Neural cell (in vitro differentiated cells): ENCODE data around the gene AGPAT3. TPM values are rescaled to one million over a fixed set of nuclear protein-coding genes. Genes with fewer than 3 reads are reported as not detected.

ENCODE experiments used
- H2AFZ ChIP-seq: fragments of 200-600, 300-800 bp; sonication (generic), shearing (Covaris generic); 2 replicates; pipeline ENCODE4 v1.6.0; 2014; ENCODE audit warnings: low read depth, mild to moderate bottlenecking, antibody characterized with exemption, low read length, moderate library complexity
- H3F3A ChIP-seq: fragments of 200-600 bp; shearing (Covaris generic); 2 replicates; pipeline ENCODE4 v1.6.1; 2016; ENCODE audit warnings: mild to moderate bottlenecking, moderate library complexity, mixed read lengths, antibody characterized with exemption, low read length; ENCODE audit not compliant: insufficient read depth, poor library complexity, severe bottlenecking
- H3K27ac ChIP-seq: fragments of 200-600, 300-800 bp; sonication (generic), shearing (Covaris generic); 2 replicates; pipeline ENCODE4 v1.5.1; 2014; ENCODE audit warnings: mild to moderate bottlenecking, low read length, moderate library complexity
- H3K27me3 ChIP-seq: fragments of 300-800, 200-600 bp; sonication (generic), shearing (Covaris generic); 2 replicates; pipeline ENCODE4 v1.6.0; 2014; ENCODE audit warnings: mild to moderate bottlenecking, low read depth, low read length, moderate library complexity; ENCODE audit not compliant: insufficient read depth
- H3K36me3 ChIP-seq: fragments of 300-800, 200-600 bp; sonication (generic), shearing (Covaris generic); 2 replicates; pipeline ENCODE4 v1.5.1; 2014; ENCODE audit warnings: mild to moderate bottlenecking, antibody characterized with exemption, low read length, moderate library complexity; ENCODE audit not compliant: insufficient read depth
- H3K4me2 ChIP-seq: fragments of 300-800, 200-600 bp; sonication (generic), shearing (Covaris generic); 2 replicates; pipeline ENCODE4 v1.6.0; 2014; ENCODE audit warnings: mild to moderate bottlenecking, low read length
- H3K4me3 ChIP-seq: fragments of 300-800, 200-600 bp; sonication (generic), shearing (Covaris generic); 2 replicates; pipeline ENCODE4 v1.5.1; 2014; ENCODE audit warnings: mild to moderate bottlenecking, low read length, moderate library complexity
- H3K79me2 ChIP-seq: fragments of 200-600 bp; shearing (Covaris generic); replicated peaks from 2 replicates; pipeline ENCODE4 v1.6.0; 2014; ENCODE audit warnings: mild to moderate bottlenecking, low read length, moderate library complexity; ENCODE audit not compliant: insufficient read depth
- H3K9ac ChIP-seq: fragments of 300-800, 200-600 bp; sonication (generic), shearing (Covaris generic); 2 replicates; pipeline ENCODE4 v1.6.1; 2016; ENCODE audit warnings: mild to moderate bottlenecking, low read length, mixed read lengths
- H3K9me2 ChIP-seq: fragments of 200-600 bp; shearing (Covaris generic); 2 replicates; pipeline ENCODE4 v1.6.1; 2016; ENCODE audit warnings: mild to moderate bottlenecking, low read length, mixed read lengths; ENCODE audit not compliant: insufficient read depth
- H3K9me3 ChIP-seq: fragments of 200-600, 300-800 bp; sonication (generic), shearing (Covaris generic); 2 replicates; pipeline ENCODE4 v1.6.1; 2016; ENCODE audit warnings: mild to moderate bottlenecking, mixed run types, low read length, moderate library complexity, mixed read lengths
- H4K20me1 ChIP-seq: fragments of 200-600 bp; shearing (Covaris generic); 2 replicates; pipeline ENCODE4 v1.6.1; 2016; ENCODE audit warnings: mild to moderate bottlenecking, mixed run types; ENCODE audit not compliant: insufficient read depth
- CTCF ChIP-seq: fragments of 450-650 bp; IDR thresholded peaks from 2 replicates; pipeline ENCODE4 v1.5.1; 2014; ENCODE audit warnings: antibody characterized with exemption, mild to moderate bottlenecking, moderate library complexity; ENCODE audit not compliant: poor library complexity, severe bottlenecking
- EP300 ChIP-seq: fragments of 450-650 bp; conservative IDR thresholded peaks from 2 replicates; pipeline ENCODE4 v1.6.1; 2014; ENCODE audit warnings: antibody characterized with exemption, mild to moderate bottlenecking, moderate library complexity; ENCODE audit not compliant: poor library complexity, severe bottlenecking
- EZH2 ChIP-seq: fragments of 200-600, 300-800 bp; shearing (Covaris generic), sonication (generic); IDR thresholded peaks from 2 replicates; pipeline ENCODE4 v1.6.1; 2014; ENCODE audit warnings: antibody characterized with exemption, low read length, borderline replicate concordance, mild to moderate bottlenecking; ENCODE audit not compliant: insufficient read depth, poor library complexity, severe bottlenecking
- MXI1 ChIP-seq: fragments of 450-650 bp; conservative IDR thresholded peaks from 2 replicates; pipeline ENCODE4 v1.6.1; 2014; ENCODE audit warnings: antibody characterized with exemption, mild to moderate bottlenecking; ENCODE audit not compliant: poor library complexity, severe bottlenecking
- POLR2AphosphoS5 ChIP-seq: IDR thresholded peaks from 2 replicates; pipeline ENCODE4 v1.6.1; 2012
- RAD21 ChIP-seq: fragments of 450-650 bp; conservative IDR thresholded peaks from 2 replicates; pipeline ENCODE4 v1.6.1; 2014; ENCODE audit warnings: antibody characterized with exemption, mild to moderate bottlenecking, moderate library complexity
- REST ChIP-seq: IDR thresholded peaks from 2 replicates; pipeline ENCODE4 v1.6.1; 2012; ENCODE audit warnings: borderline replicate concordance
- SMC3 ChIP-seq: fragments of 450-650 bp; conservative IDR thresholded peaks from 2 replicates; pipeline ENCODE4 v1.6.1; 2014; ENCODE audit warnings: antibody characterized with exemption, mild to moderate bottlenecking, moderate library complexity; ENCODE audit not compliant: poor library complexity
- TAF1 ChIP-seq: IDR thresholded peaks from 2 replicates; pipeline ENCODE4 v1.6.1; 2012; ENCODE audit warnings: low read depth
- polyA plus RNA-seq: library from polyadenylated mRNA; depleted of rRNA; stranded (reverse); fragments of >200 nt; gene quantifications from 2 replicates; pipeline ENCODE4 v1.2.3, GENCODE V29; 2014

Gene AGPAT3
- polyA plus RNA-seq, 1 donor from 2014 or later = 8.4 TPM

- TF ChIP-seq CTCF (no peak), EZH2 (no peak)
Observed at GRCh38 chr21:43876605-43877004, 11.6 kb downstream of the AGPAT3 start (continued).

GRCh38 chr21:43877936-43878575 lies 13.0 kb downstream of the AGPAT3 start:
- H4K20me1 ChIP-seq = no peaks in the 10 kb centered on the region
- no peaks in the 10 kb centered on the region for H3K79me2 ChIP-seq
- H3K27ac ChIP-seq = no peak overlapping the region

DNA sequence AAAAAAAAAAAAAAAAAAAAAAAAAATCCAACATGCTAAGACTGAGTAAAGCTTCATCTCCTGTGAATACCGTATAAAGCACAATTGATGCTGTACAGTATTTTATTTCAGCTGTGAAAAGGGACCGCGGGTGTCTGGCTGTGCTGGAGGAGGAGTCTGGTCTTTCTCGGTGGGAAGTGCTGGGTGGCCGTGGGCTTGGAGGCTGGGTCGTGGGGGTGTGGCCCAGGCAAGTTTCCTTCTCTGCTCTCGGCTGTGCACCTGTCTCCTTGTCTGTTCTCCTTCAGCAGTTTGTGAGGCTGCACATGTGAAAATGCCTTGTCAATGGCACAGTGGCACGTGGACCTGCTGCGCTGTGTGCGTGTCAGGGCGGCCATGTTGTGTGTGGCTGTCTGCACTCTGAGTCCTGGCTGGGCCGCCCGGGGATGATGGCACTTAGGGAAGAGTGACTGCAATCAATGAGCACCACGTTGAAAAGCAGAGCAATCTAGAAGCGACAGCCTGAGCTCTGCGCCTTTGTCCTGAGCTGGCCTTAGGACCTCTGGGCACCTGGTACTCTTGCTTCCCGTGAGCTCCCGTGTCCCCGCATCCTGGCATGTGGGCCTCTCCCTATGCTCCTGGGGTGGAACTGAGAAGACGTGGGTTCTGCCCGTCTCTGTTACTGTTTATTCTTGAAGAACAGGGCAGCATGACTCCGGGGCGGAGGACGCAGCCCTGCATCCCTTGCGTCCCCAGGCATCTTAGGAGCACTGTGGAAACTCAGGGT lies 14.5 kb downstream of the AGPAT3 start:
- no peak overlapping the region for H2AFZ ChIP-seq
- no peaks in the 10 kb centered on the region for H3K27me3 ChIP-seq
- H3K27ac ChIP-seq = no peak overlapping the region
- no peaks in the 10 kb centered on the region for H4K20me1 ChIP-seq
- H3F3A ChIP-seq = no peaks in the 10 kb centered on the region
- TF ChIP-seq RAD21 (no peak), TAF1 (no peak), REST (no peak), SMC3 (no peak), MXI1 (no peak), CTCF (no peak), POLR2AphosphoS5 (no peak), EZH2 (no peak), EP300 (no peak)
- no peaks in the 10 kb centered on the region for H3K9me3 ChIP-seq
- no peaks in the 10 kb centered on the region for H3K79me2 ChIP-seq
- H3K9me2 ChIP-seq = no peaks in the 10 kb centered on the region
- H3K9ac ChIP-seq = no peak overlapping the region
- no peak overlapping the region for H3K4me3 ChIP-seq
- no peak overlapping the region for H3K4me2 ChIP-seq
- H3K36me3 ChIP-seq = no peaks in the 10 kb centered on the region

More at GRCh38 chr21:43877936-43878575, 13.0 kb downstream of the AGPAT3 start:
- Histone ChIP-seq H3K36me3 (no peaks in the 10 kb centered on the region), H2AFZ (no peak overlapping the region), H3K9me2 (no peaks in the 10 kb centered on the region), H3K9me3 (no peaks in the 10 kb centered on the region), H3K4me3 (no peak overlapping the region), H3K27me3 (no peaks in the 10 kb centered on the region), H3K9ac (no peak overlapping the region), H3F3A (no peaks in the 10 kb centered on the region), H3K4me2 (no peak overlapping the region)
- TF ChIP-seq MXI1 (no peak), SMC3 (no peak), EZH2 (no peak), POLR2AphosphoS5 (no peak), CTCF (no peak), RAD21 (no peak)
